Measurements from ENCODE around the gene GM2A.

DNA sequence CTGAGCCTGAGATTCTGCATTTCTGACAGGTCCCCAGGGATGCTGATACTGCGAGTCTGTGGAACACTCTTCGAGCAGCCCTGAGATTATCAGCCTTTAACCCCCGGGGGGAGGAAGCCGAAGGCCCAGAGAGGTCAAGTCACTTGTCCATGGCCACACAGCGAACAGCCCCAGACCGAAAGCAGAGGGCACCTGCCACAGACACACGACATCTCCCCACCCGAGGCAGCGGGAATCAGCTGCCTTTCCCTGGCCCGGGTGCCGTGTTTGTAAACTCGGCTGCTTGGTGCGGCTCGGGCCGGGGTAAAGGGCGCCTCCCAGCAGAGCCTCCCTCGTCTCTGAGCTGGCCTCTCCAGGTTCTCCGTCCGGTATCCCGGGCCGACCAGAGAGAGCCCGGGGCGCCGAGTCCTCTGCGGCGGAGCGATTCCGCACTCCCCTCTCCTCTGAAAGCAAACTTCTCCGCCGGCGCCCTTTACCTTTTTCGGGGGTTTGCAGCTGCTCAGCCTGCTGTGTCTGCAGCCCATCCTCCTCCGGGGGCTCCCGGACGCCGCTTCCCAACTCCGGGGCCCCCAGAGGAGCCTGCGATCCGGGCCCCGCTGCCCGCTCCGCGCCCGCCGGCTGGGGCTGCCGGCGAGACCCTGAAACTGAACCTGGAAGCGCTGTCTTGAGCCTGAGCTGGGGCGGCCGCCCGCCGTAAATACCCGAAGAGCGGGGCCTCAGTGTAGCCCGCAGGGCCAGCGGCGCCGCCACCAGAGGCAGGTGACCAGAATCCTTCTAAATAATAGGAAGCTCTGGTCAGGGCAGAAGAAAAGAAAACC lies 29.3 kb upstream of the GM2A start, which contains the start of gene CCDC69:
- TF ChIP-seq, protein P1, sequence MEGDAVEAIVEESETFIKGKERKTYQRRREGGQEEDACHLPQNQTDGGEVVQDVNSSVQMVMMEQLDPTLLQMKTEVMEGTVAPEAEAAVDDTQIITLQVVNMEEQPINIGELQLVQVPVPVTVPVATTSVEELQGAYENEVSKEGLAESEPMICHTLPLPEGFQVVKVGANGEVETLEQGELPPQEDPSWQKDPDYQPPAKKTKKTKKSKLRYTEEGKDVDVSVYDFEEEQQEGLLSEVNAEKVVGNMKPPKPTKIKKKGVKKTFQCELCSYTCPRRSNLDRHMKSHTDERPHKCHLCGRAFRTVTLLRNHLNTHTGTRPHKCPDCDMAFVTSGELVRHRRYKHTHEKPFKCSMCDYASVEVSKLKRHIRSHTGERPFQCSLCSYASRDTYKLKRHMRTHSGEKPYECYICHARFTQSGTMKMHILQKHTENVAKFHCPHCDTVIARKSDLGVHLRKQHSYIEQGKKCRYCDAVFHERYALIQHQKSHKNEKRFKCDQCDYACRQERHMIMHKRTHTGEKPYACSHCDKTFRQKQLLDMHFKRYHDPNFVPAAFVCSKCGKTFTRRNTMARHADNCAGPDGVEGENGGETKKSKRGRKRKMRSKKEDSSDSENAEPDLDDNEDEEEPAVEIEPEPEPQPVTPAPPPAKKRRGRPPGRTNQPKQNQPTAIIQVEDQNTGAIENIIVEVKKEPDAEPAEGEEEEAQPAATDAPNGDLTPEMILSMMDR (IDR thresholded peaks at IDR 0.05): peak in 2 of 6 experiments; percentile 20 to 25
- peak in 3 of 4 donors; percentile 49 to 93 (median 93) for TF ChIP-seq POLR2A (IDR thresholded peaks at IDR 0.05)
- peak in 1 of 2 donors; percentile 87 for TF ChIP-seq POLR2AphosphoS5 (IDR thresholded peaks at IDR 0.05)

All from upper lobe of left lung (tissue), 4 donors.